HepG2 (cell line): ENCODE data around the gene DNAJC4. TPM values are rescaled to one million over a fixed set of nuclear protein-coding genes. Genes with fewer than 3 reads are reported as not detected.

ENCODE experiments used
- AFF4 ChIP-seq: sonication (generic); formaldehyde crosslinking; IDR thresholded peaks from 2 replicates; pipeline ENCODE4 v1.4.0; 2020; ENCODE audit warnings: missing genetic modification reagents
- ARNT2 ChIP-seq: sonication (generic); formaldehyde crosslinking; IDR thresholded peaks from 2 replicates; pipeline ENCODE4 v1.8.0; 2022; ENCODE audit warnings: mild to moderate bottlenecking, low read depth, missing genetic modification reagents, moderate library complexity
- BCLAF1 ChIP-seq: fragments of 450-650 bp; IDR thresholded peaks from 2 replicates; pipeline ENCODE4 v1.6.1; 2017; ENCODE audit warnings: mild to moderate bottlenecking
- HMGXB4 ChIP-seq, 2 experiments: sonication (generic) in 1 of 2; formaldehyde crosslinking in 1 of 2; IDR thresholded peaks; 2 replicates each; pipeline versions ENCODE4 v1.4.0 to v1.6.1; 2018 to 2020; ENCODE audit warnings: missing genetic modification reagents in 2 of 2, borderline replicate concordance in 1 of 2, low read depth in 1 of 2, mild to moderate bottlenecking in 1 of 2, missing biosample characterization in 1 of 2
- MTERF4 ChIP-seq: sonication (generic); formaldehyde crosslinking; IDR thresholded peaks from 2 replicates; pipeline ENCODE4 v1.8.0; 2023; ENCODE audit warnings: mild to moderate bottlenecking, missing genetic modification reagents
- MXI1 ChIP-seq: IDR thresholded peaks from 3 replicates; pipeline ENCODE4 v1.6.1; 2012; ENCODE audit warnings: low read depth, low read length, inconsistent platforms, borderline replicate concordance
- NFRKB ChIP-seq: fragments of 450-650 bp; IDR thresholded peaks from 2 replicates; pipeline ENCODE4 v1.6.1; 2017
- SKIL ChIP-seq: sonication (generic); formaldehyde crosslinking; IDR thresholded peaks from 2 replicates; pipeline ENCODE4 v1.8.0; 2022; ENCODE audit warnings: missing genetic modification reagents, mild to moderate bottlenecking, moderate library complexity, borderline replicate concordance
- TOE1 ChIP-seq: sonication (generic); formaldehyde crosslinking; IDR thresholded peaks from 2 replicates; pipeline ENCODE4 v1.4.0; 2020; ENCODE audit warnings: mild to moderate bottlenecking, missing genetic modification reagents
- ZMAT3 ChIP-seq: sonication (generic); formaldehyde crosslinking; conservative IDR thresholded peaks from 2 replicates; pipeline ENCODE4 v1.7.0; 2021; ENCODE audit warnings: missing genetic modification reagents
- ZNF251 ChIP-seq: sonication (generic); formaldehyde crosslinking; IDR thresholded peaks from 2 replicates; pipeline ENCODE4 v1.9.0; 2021; ENCODE audit warnings: mild to moderate bottlenecking, missing genetic modification reagents
- ZNF260 ChIP-seq: sonication (generic); formaldehyde crosslinking; IDR thresholded peaks from 2 replicates; pipeline ENCODE4 v1.4.0; 2020; ENCODE audit warnings: missing genetic modification reagents, low read depth, mild to moderate bottlenecking, borderline replicate concordance
- ZNF737 ChIP-seq: sonication (generic); formaldehyde crosslinking; IDR thresholded peaks from 2 replicates; pipeline ENCODE4 v1.5.0; 2020; ENCODE audit warnings: missing genetic modification reagents, mild to moderate bottlenecking, borderline replicate concordance
- polyA plus RNA-seq, 8 experiments: library from polyadenylated mRNA; depleted of rRNA in 3 of 8; stranded (reverse) in 7 of 8; unstranded in 1 of 8; fragments of >200 nt; fragmentation: Illumina TruSeq in 4 of 8; extraction: Trizol in 4 of 8; gene quantifications; 2 replicates each; pipeline versions ENCODE4 v1.2.1 to v1.2.3, GENCODE V29; 2011 to 2016; ENCODE audit warnings: low read depth in 4 of 8, missing spikeins in 1 of 8, mixed read lengths in 1 of 8; ENCODE audit not compliant: insufficient read depth in 1 of 8
- total RNA-seq, 5 experiments: library from RNA; depleted of rRNA; stranded (reverse); fragments of >200 nt; fragmentation: Illumina TruSeq; extraction: Trizol; gene quantifications; 2 replicates each; pipeline ENCODE4 v1.2.3, GENCODE V29; 2016; ENCODE audit warnings: low read depth in 1 of 5

Gene DNAJC4
- total and polyA plus RNA-seq, 2 of the 13 experiments (the other 11 are each of a cell fraction or from before 2014, with no cell fraction given): 10.3 to 60.8 TPM

- TF ChIP-seq ZNF251 (no peak), AFF4 (CRISPR knock-in tag) (no peak), HMGXB4 (CRISPR knock-in tag; IDR thresholded peaks at IDR 0.05; ENCODE audit: borderline replicate concordance in 1 of 2, low read depth in 1 of 2) (0 out of 4 replicates have a peak, but pooled peaks of 1 of the 2 experiments have one; percentile 42), SKIL (no peak), MXI1 (peak; percentile 46; the same call in 1 of the 3 replicates), ARNT2 (no peak), BCLAF1 (no peak), ZNF260 (CRISPR knock-in tag) (no peak), TOE1 (CRISPR knock-in tag) (no peak), MTERF4 (CRISPR knock-in tag) (no peak), NFRKB (no peak), ZMAT3 (no peak), ZNF737 (no peak)
Observed at GRCh38 chr11:64251016-64251752, 20.8 kb downstream of the DNAJC4 start, which contains the start of gene PLCB3 (continued).
